ENCODE data around the gene TMEM134.

- TF ChIP-seq CTCF (IDR thresholded peaks at IDR 0.05) (no peak), POLR2A (IDR thresholded peaks at IDR 0.05) (no peak)
These were observed 20.3 kb upstream of the TMEM134 start for GRCh38 chr11:67489203-67489884.
